ACC112 (cell line): Measurements from ENCODE around the gene RRAS2.

Source experiments
- H2AFZ ChIP-seq: fragments of 200-600 bp; sonication (generic); one replicate; pipeline ENCODE4 v1.6.0; 2017; ENCODE audit warnings: antibody characterized with exemption, low read length; ENCODE audit not compliant: unreplicated experiment
- H3K27ac ChIP-seq: fragments of 200-600 bp; sonication (generic); 2 replicates; pipeline ENCODE4 v1.5.1; 2014; ENCODE audit warnings: low read depth, mild to moderate bottlenecking, antibody characterized with exemption, low read length, moderate library complexity
- H3K27me3 ChIP-seq: fragments of 200-600 bp; sonication (generic); 2 replicates; pipeline ENCODE4 v1.6.1; 2014; ENCODE audit warnings: mild to moderate bottlenecking, antibody characterized with exemption, low read length, moderate library complexity, mixed read lengths; ENCODE audit not compliant: insufficient read depth
- H3K36me3 ChIP-seq: fragments of 200-600 bp; sonication (generic); 2 replicates; pipeline ENCODE4 v1.6.1; 2016; ENCODE audit warnings: mild to moderate bottlenecking, antibody characterized with exemption, low read length, moderate library complexity, mixed read lengths; ENCODE audit not compliant: insufficient read depth
- H3K4me1 ChIP-seq: fragments of 200-600 bp; sonication (generic); one replicate; pipeline ENCODE4 v1.6.1; 2016; ENCODE audit warnings: low read length, mixed read lengths; ENCODE audit not compliant: insufficient read depth, unreplicated experiment, control insufficient read depth
- H3K4me3 ChIP-seq: fragments of 200-600 bp; sonication (generic); 2 replicates; pipeline ENCODE4 v1.5.1; 2014; ENCODE audit warnings: mild to moderate bottlenecking, low read depth, low read length
- H3K79me2 ChIP-seq: fragments of 200-600 bp; sonication (generic); one replicate; pipeline ENCODE4 v1.6.0; 2016; ENCODE audit warnings: low read length; ENCODE audit not compliant: control insufficient read depth, unreplicated experiment, insufficient read depth

RRAS2 gene

DNA sequence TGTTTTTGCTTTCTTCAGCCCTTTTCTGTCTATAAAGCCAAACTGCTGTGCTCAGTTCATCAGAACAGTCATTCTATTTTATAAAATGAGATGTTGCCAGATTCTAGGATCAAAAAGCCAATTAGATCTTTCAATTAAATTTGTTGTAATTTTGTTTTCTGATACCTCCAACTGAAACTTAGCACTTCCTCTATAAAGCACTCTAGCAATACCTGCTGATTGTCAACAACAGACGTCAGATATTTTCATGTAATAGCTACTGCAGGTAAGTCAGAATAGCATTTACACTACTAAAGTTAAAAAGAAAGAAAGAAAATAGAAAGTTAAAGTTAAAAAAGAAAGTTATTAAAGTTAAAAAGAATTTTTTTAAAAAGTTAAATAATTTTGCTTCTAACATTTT lies 19.6 kb downstream of the RRAS2 start:
- Histone ChIP-seq H3K79me2 (peaks cover 87% of the 10 kb centered on the region), H3K27me3 (no peaks in the 10 kb centered on the region), H3K36me3 (peaks cover 10% of the 10 kb centered on the region), H3K27ac (peak overlapping the region; percentile 89; the same call in 1 of the 2 replicates), H2AFZ (no peak overlapping the region), H3K4me3 (no peak overlapping the region), H3K4me1 (peaks cover 57% of the 10 kb centered on the region)

DNA sequence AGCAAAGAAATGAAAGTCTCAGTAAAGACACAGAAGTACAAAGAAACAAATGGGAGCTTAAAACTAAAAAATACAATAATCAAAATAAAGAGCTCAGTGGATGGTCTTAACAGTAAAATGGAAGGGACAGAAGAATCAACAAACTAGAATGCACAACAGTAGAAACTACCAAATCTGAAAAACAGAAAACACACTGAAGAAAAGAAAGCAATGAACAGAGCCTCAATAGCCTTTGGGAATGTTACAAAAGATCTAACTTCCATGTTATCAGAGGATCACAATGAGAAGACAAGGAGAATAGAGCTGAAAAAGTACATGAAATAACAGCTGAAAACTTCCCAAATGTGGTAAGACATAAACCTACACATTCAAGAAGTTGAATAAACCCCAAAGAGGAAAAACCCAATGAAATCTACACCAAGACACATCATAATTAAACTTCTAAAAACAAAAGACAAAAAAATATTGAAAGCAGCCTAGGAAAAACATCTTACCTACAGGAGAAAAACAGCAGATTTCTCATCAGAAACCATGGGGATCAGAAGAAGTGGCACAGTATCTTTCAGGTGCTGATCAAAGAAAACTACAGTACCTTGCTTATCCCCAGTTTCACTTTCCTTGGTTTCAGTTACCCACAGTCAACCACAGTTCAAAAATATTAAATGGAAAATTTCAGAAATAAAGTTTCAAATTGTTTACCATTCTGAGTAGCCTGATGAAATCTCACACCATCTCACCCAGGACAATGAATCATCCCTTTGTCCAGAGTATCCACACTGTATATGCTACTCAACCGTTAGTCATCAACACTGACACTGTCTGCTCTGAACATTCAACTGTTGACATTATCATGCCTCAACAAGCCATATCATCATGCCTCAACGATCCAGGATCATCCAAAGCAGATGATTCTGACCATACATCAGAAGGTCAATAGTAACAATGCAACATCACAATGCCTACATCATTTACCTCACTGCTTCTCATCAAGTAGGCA lies 22.2 kb downstream of the RRAS2 start:
- H2AFZ ChIP-seq: no peak overlapping the region
- no peaks in the 10 kb centered on the region for H3K27me3 ChIP-seq
- H3K79me2 ChIP-seq: peaks cover 86% of the 10 kb centered on the region
- H3K4me3 ChIP-seq: peak overlapping the region; percentile 60
- peak overlapping the region; percentile 89 for H3K27ac ChIP-seq
- peaks cover 54% of the 10 kb centered on the region for H3K4me1 ChIP-seq
- H3K36me3 ChIP-seq: peaks cover under 1% of the 10 kb centered on the region; the same call in 1 of the 2 replicates

DNA sequence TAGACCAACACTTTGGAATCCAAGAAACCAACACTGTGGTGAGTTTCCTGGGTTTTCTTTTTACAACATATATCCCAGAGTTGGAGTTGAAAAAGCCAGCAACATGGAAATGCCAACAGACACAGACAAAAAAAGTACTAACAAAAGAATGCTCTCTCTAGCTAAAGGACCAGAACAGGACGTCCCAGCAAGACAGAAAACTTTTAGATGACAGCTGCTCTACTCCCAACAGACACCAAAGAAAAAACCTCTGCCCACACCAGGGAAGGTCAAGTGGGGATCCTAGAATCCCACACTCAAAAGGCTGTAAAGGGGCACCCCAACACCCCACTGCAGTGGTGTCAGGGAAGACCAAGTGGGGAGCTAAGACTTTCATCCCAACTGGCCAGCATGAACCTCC lies 23.3 kb downstream of the RRAS2 start:
- H3K79me2 ChIP-seq: peaks cover 86% of the 10 kb centered on the region
- peaks cover 47% of the 10 kb centered on the region for H3K4me1 ChIP-seq
- H3K4me3 ChIP-seq: peak overlapping the region; percentile 60
- no peaks in the 10 kb centered on the region for H3K36me3 ChIP-seq
- no peak overlapping the region for H2AFZ ChIP-seq
- peak overlapping the region; percentile 89 for H3K27ac ChIP-seq
- H3K27me3 ChIP-seq: no peaks in the 10 kb centered on the region

DNA sequence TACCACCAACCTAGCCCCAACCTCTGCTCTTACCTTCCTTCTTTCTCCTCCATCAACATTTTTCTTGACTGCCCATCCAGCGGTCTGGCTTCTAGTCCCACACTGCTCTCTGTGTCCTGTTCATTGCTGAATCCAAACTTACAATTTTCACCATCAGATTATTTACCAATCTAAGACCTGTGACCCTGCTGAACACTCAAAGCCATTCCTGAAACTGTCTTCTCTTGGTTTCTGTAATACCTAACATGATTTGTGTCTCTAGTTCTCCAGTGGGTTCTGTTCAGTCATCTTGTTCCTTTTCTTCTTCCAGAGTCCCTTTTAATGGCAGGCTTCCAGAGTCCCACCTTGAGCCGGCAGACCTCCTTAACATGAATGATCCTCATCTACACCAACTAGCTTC lies 24.1 kb downstream of the RRAS2 start:
- 0 out of 2 replicates have a peak overlapping the region, but pooled peaks have one; percentile 60 for H3K4me3 ChIP-seq
- H2AFZ ChIP-seq: no peak overlapping the region
- no peaks in the 10 kb centered on the region for H3K36me3 ChIP-seq
- H3K79me2 ChIP-seq: peaks cover 86% of the 10 kb centered on the region
- H3K27ac ChIP-seq: peak overlapping the region; percentile 89; the same call in 1 of the 2 replicates
- peaks cover 45% of the 10 kb centered on the region for H3K4me1 ChIP-seq
- H3K27me3 ChIP-seq: no peaks in the 10 kb centered on the region

DNA sequence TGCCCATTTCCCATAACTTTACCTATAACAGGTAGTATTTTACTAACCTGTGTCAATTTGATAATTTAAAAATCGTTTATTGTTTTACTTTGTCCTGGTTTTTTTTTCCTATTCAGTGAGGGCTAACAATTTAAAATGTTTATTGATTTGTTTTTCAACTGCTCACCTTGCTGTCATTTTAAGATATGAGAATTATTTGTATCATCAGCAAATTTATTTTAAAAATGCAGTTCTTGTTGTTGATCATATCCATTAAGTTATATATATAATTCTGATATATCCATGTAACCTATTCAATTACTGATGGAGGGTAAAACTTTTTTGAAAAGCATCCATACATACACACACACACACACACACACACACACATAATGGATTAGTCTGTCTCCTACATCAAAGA lies 24.8 kb downstream of the RRAS2 start:
- H3K4me3 ChIP-seq: no peak overlapping the region
- H3K27me3 ChIP-seq: no peaks in the 10 kb centered on the region
- peaks cover 89% of the 10 kb centered on the region for H3K79me2 ChIP-seq
- no peaks in the 10 kb centered on the region for H3K36me3 ChIP-seq
- H2AFZ ChIP-seq: no peak overlapping the region
- no peak overlapping the region for H3K27ac ChIP-seq
- H3K4me1 ChIP-seq: peaks cover 43% of the 10 kb centered on the region

DNA sequence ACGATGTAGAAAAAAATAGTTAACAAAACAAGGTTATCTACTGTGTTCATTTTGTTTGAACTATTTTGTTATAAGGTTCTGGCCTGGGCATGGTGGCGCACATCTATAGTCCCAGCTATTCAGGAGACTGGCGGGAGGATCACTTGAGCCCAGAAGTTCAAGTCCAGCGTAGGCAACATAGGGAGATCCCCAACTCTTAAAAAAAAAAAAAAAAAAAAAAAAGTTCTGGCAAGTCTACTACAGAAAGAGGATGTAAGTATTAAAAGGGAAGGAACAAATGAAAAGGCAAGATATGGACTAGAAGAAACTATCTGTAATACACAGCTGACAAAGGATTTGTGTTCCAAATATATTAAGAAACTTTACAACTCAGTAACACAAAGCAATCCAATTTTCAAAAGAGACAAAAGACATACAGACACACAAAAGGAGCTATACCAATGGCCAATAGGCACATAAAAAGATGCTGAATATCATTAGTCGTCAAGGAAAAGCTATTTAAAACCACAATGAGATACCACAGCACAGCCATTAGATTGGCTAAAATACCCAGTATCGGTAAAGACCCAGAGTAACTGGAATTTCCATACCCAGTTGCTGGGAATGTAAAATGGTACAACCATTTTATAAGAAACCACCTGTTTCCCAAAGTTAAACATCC lies 27.4 kb downstream of the RRAS2 start:
- Histone ChIP-seq H3K4me1 (peaks cover 34% of the 10 kb centered on the region), H3K36me3 (no peaks in the 10 kb centered on the region), H3K27me3 (no peaks in the 10 kb centered on the region), H3K79me2 (peaks cover 89% of the 10 kb centered on the region), H2AFZ (no peak overlapping the region), H3K4me3 (no peak overlapping the region), H3K27ac (no peak overlapping the region)

DNA sequence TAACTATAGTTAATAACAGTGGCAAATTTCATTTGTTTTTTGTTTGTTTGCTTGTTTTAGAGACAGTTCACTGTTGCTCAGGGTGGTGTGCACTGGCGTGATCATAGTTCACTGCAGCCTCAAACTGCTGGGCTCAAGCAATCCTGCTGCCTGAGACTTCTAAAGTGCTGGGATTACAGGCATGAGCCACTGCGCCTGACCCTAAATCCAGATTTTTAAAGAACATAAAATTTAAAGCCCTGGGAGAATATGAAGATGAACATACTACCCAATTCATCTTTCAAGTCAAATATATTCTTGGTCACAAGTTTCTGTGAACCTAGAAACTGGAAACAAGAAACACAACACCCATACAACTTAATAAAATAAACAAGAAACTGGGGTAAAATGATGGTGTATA lies 28.1 kb downstream of the RRAS2 start:
- H3K36me3 ChIP-seq: no peaks in the 10 kb centered on the region
- H2AFZ ChIP-seq: no peak overlapping the region
- H3K4me3 ChIP-seq: no peak overlapping the region
- no peaks in the 10 kb centered on the region for H3K27me3 ChIP-seq
- peaks cover 89% of the 10 kb centered on the region for H3K79me2 ChIP-seq
- peaks cover 28% of the 10 kb centered on the region for H3K4me1 ChIP-seq
- no peak overlapping the region for H3K27ac ChIP-seq

DNA sequence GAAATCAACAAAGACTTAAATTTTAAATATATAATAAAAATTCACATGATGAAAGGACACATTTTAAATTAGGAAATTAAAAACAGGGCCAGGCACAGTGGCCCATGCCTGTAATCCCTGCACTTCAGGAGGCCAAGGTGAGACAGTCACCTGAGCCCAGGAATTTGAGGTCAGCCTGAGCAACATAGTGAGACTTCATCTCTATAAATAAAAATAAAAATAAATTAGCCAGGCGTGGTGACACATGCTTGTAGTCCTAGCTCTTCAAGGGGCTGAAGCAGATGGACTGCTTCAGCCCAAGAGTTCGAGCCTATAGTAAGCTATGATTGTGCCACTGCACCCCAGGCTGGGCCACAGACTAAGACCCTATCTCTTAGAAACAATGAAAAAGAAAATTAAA lies 29.3 kb downstream of the RRAS2 start:
- Histone ChIP-seq H3K79me2 (peaks cover 89% of the 10 kb centered on the region), H3K4me3 (no peak overlapping the region), H3K4me1 (peaks cover 20% of the 10 kb centered on the region), H3K27me3 (no peaks in the 10 kb centered on the region), H3K36me3 (no peaks in the 10 kb centered on the region), H3K27ac (no peak overlapping the region), H2AFZ (no peak overlapping the region)

DNA sequence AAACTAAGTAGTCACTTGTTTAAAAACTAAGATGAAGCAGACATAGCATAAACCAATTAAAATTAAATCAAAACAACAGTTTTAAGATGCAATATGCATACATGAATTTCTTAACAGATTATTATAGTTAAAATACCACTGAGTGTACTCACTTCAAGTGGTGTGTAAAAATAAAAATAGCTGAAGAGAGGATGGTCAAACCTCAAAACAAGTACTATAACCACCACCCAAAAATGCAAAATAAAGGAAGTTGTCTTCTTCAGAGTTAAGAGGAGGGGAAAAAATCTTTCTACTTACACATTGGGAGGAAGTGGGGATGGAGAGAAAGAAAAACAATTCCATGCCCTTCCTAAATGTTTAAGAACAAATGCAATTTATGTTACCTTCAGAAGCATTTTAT lies 31.9 kb downstream of the RRAS2 start:
- Histone ChIP-seq H3K27ac (no peak overlapping the region), H2AFZ (no peak overlapping the region), H3K36me3 (no peaks in the 10 kb centered on the region), H3K79me2 (peaks cover 92% of the 10 kb centered on the region), H3K27me3 (no peaks in the 10 kb centered on the region), H3K4me1 (peaks cover 31% of the 10 kb centered on the region), H3K4me3 (no peak overlapping the region)

DNA sequence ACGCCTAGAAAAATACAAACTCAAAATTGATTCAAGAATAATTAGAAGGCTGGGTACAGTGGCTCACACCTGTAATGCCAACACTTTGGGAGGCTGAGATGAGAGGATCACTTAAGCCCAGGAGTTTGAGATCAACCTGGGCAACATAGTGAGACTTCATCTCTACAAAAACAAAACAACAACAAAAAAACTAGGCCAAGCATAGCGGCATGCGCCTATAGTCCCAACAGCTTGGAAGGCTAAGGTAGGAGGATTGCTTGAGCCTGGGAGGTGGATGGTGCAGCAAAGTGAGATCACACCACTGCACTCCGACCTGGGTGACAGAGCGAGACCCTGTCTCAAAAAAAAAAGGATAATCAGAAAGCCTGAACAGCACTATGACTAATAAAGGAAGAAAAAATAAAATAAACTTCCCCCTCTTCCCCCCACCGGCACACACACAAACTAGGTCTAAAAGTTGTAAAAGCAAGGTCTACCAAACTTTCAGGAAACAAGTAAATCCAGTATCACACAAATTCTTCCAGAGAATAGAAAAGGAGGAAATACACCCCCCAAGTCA lies 35.8 kb downstream of the RRAS2 start:
- Histone ChIP-seq H3K36me3 (no peaks in the 10 kb centered on the region), H3K4me1 (peaks cover 46% of the 10 kb centered on the region), H3K79me2 (peaks cover 90% of the 10 kb centered on the region), H3K27ac (no peak overlapping the region), H2AFZ (no peak overlapping the region), H3K4me3 (no peak overlapping the region), H3K27me3 (no peaks in the 10 kb centered on the region)
